Gastroesophageal sphincter (tissue), 4 donors: ENCODE measurements around the gene SH2B3. TPM values are rescaled to one million over a fixed set of nuclear protein-coding genes. Genes with fewer than 3 reads are reported as not detected.

ENCODE experiments used
- ATAC-seq: fragments of 150-250 bp; one replicate; pipeline ENCODE4 v1.9.1; 2016; ENCODE audit warnings: mild to moderate bottlenecking, moderate library complexity
- H3K27ac ChIP-seq, 4 donors: fragments of 200-600 bp; sonication (generic) in 3 of 4; 1 replicate in 3 of 4; 2 replicates in 1 of 4; pipeline ENCODE4 v1.5.1; 2016 to 2019
- H3K27me3 ChIP-seq: fragments of 200-600 bp; sonication (generic); one replicate; pipeline ENCODE4 v1.5.1; 2019
- H3K36me3 ChIP-seq, 2 donors: fragments of 200-600 bp; sonication (generic); one replicate each; pipeline ENCODE4 v1.5.1; 2019; ENCODE audit warnings: control low read depth in 1 of 2
- H3K4me1 ChIP-seq, 3 donors: fragments of 200-600 bp; sonication (generic); 1 replicate in 2 of 3; 2 replicates in 1 of 3; pipeline ENCODE4 v1.5.1; 2016 to 2019; ENCODE audit warnings: control low read depth in 2 of 3
- H3K4me3 ChIP-seq, 2 donors: fragments of 200-600 bp; sonication (generic); one replicate each; pipeline ENCODE4 v1.5.1; 2019; ENCODE audit warnings: mild to moderate bottlenecking in 1 of 2, moderate library complexity in 1 of 2
- H3K9me3 ChIP-seq, 3 donors: fragments of 200-600 bp; sonication (generic); one replicate each; pipeline ENCODE4 v1.5.1; 2017 to 2019; ENCODE audit warnings: control low read depth in 2 of 3
- CTCF ChIP-seq, 4 experiments: fragments of 200-600 bp in 2 of 4; fragments of 450-650 bp in 2 of 4; sonication (generic) in 1 of 4; IDR thresholded peaks; one replicate each; pipeline ENCODE4 v1.5.1; 2017 to 2019; ENCODE audit warnings: antibody characterized with exemption in 4 of 4, mild to moderate bottlenecking in 2 of 4, moderate library complexity in 2 of 4
- EP300 ChIP-seq: sonication (generic); formaldehyde crosslinking; IDR thresholded peaks from one replicate; pipeline ENCODE4 v1.6.1; 2017; ENCODE audit warnings: antibody characterized with exemption, mild to moderate bottlenecking
- POLR2A ChIP-seq, 2 donors: fragments of 450-650 bp; IDR thresholded peaks; one replicate each; pipeline ENCODE4 v1.6.1; 2017; ENCODE audit warnings: antibody characterized with exemption in 2 of 2, mild to moderate bottlenecking in 2 of 2, moderate library complexity in 1 of 2
- POLR2AphosphoS5 ChIP-seq: sonication (generic); formaldehyde crosslinking; IDR thresholded peaks from one replicate; pipeline ENCODE4 v1.6.1; 2017; ENCODE audit warnings: antibody characterized with exemption
- WGBS, 2 donors: methylation state at CpG; one replicate each; pipeline ENCODE4 v1.1.5; 2018; ENCODE audit warnings: low coverage in 1 of 2; 5-methylcytosine and 5-hydroxymethylcytosine counted together
- total RNA-seq, 4 donors: library from RNA; depleted of rRNA; stranded (reverse); fragments of >200 nt; gene quantifications; one replicate each; pipeline ENCODE4 v1.1.0, GENCODE V29; 2016

SH2B3 gene
- total RNA-seq, 4 donors from 2014 or later, result 17.0 to 33.1 (median 23.3) TPM

- peaks cover 0 to 52% of the 10 kb centered on the region in 2 donors for H3K36me3 ChIP-seq
- ATAC-seq, result no peak
These were observed 12.8 kb downstream of the SH2B3 start for GRCh38 chr12:111418594-111418880.

GRCh38 chr12:111419784-111420183 is 14.1 kb downstream of the SH2B3 start:
- H3K36me3 ChIP-seq, result peaks cover 0 to 52% of the 10 kb centered on the region in 2 donors

More at GRCh38 chr12:111418594-111418880, 12.8 kb downstream of the SH2B3 start:
- 100% methylated on average over 3 of the region's 30 CpGs; no CpG with 5 or more reads in 1 of the 2 donors for WGBS, 2 donors
- Histone ChIP-seq H3K4me3 (no peak overlapping the region), H3K4me1 (peaks cover 0 to 10% (median 0%) of the 10 kb centered on the region in 3 donors), H3K27me3 (no peaks in the 10 kb centered on the region), H3K27ac (no peak overlapping the region), H3K9me3 (no peaks in the 10 kb centered on the region)
- no peak for TF ChIP-seq CTCF (IDR thresholded peaks at IDR 0.05)
- TF ChIP-seq EP300, result no peak
- TF ChIP-seq POLR2A (IDR thresholded peaks at IDR 0.05), result no peak
- no peak for TF ChIP-seq POLR2AphosphoS5

GRCh38 chr12:111420494-111420893 is 14.8 kb downstream of the SH2B3 start:
- TF ChIP-seq POLR2A (IDR thresholded peaks at IDR 0.05) (no peak), CTCF (IDR thresholded peaks at IDR 0.05) (no peak), EP300 (no peak), POLR2AphosphoS5 (no peak)
- Histone ChIP-seq H3K36me3 (peaks cover 0 to 52% of the 10 kb centered on the region in 2 donors), H3K4me3 (no peak overlapping the region), H3K4me1 (peaks cover 0 to 20% (median 14%) of the 10 kb centered on the region in 3 donors), H3K27me3 (no peaks in the 10 kb centered on the region), H3K9me3 (no peaks in the 10 kb centered on the region), H3K27ac (no peak overlapping the region)
- WGBS, 2 donors, result 87 to 91% methylated on average over 4 to 5 of the region's 7 CpGs
- no peak for ATAC-seq

More at GRCh38 chr12:111419784-111420183, 14.1 kb downstream of the SH2B3 start:
- ATAC-seq, result no peak
- Histone ChIP-seq H3K27ac (no peak overlapping the region), H3K4me3 (no peak overlapping the region), H3K9me3 (no peaks in the 10 kb centered on the region), H3K4me1 (peaks cover 0 to 13% (median 7%) of the 10 kb centered on the region in 3 donors), H3K27me3 (no peaks in the 10 kb centered on the region)
- TF ChIP-seq EP300 (no peak), POLR2AphosphoS5 (no peak)
- 77 to 85% methylated on average over 4 to 5 of the region's 5 CpGs for WGBS, 2 donors

- 100% methylated on average over 2 of the region's 11 CpGs; no CpG with 5 or more reads in 1 of the 2 donors for WGBS, 2 donors
- Histone ChIP-seq H3K27ac (no peak overlapping the region), H3K9me3 (no peaks in the 10 kb centered on the region), H3K36me3 (peaks cover 0 to 27% of the 10 kb centered on the region in 2 donors), H3K27me3 (no peaks in the 10 kb centered on the region), H3K4me3 (no peak overlapping the region), H3K4me1 (peaks cover 0 to 47% (median 20%) of the 10 kb centered on the region in 3 donors)
- TF ChIP-seq EP300 (no peak), CTCF (IDR thresholded peaks at IDR 0.05) (no peak), POLR2A (IDR thresholded peaks at IDR 0.05) (no peak), POLR2AphosphoS5 (no peak)
- no peak for ATAC-seq
These were observed 18.6 kb downstream of the SH2B3 start for GRCh38 chr12:111424189-111424792.

- TF ChIP-seq CTCF (IDR thresholded peaks at IDR 0.05) (no peak), POLR2A (IDR thresholded peaks at IDR 0.05) (no peak), POLR2AphosphoS5 (no peak), EP300 (no peak)
- peaks cover 0 to 21% of the 10 kb centered on the region in 2 donors for H3K36me3 ChIP-seq
- no peaks in the 10 kb centered on the region for H3K9me3 ChIP-seq
- peaks cover 0 to 52% (median 20%) of the 10 kb centered on the region in 3 donors for H3K4me1 ChIP-seq
- ATAC-seq, result no peak
- H3K4me3 ChIP-seq, result no peak overlapping the region
- WGBS, 2 donors, result 80% methylated on average over 1 of the region's 6 CpGs; no CpG with 5 or more reads in 1 of the 2 donors
- peak overlapping the region in 1 of 4 donors; percentile 5 for H3K27ac ChIP-seq
- H3K27me3 ChIP-seq, result no peaks in the 10 kb centered on the region
These were observed 19.1 kb downstream of the SH2B3 start for GRCh38 chr12:111424793-111425251.
